Keratinocyte (primary cell): Measurements from ENCODE around the gene CCNDBP1. TPM values are rescaled to one million over a fixed set of nuclear protein-coding genes. Genes with fewer than 3 reads are reported as not detected.

Experiments
- DNase-seq: peaks from one replicate; pipeline ENCODE4 v3.0.0-alpha.2; 2011; ENCODE audit warnings: low read depth, missing footprints, low spot score
- FAIRE-seq: peaks from 2 replicates; lab custom pipeline; 2011; peaks lifted over from hg19 to GRCh38; lab: Jason Lieb, UNC
- H2AFZ ChIP-seq: 2 replicates; pipeline ENCODE4 v1.6.0; 2012; ENCODE audit warnings: low read length, control low read depth, inconsistent platforms; ENCODE audit not compliant: control insufficient read depth
- H3K27ac ChIP-seq: 2 replicates; pipeline ENCODE4 v1.5.1; 2011; ENCODE audit warnings: low read length; ENCODE audit not compliant: control insufficient read depth, insufficient read depth
- H3K27me3 ChIP-seq: 3 replicates; pipeline ENCODE4 v1.6.0; 2011; ENCODE audit warnings: low read length; ENCODE audit not compliant: control insufficient read depth, insufficient read depth; ENCODE audit errors: extremely low read depth
- H3K36me3 ChIP-seq, 2 experiments: 2 replicates in 1 of 2; 3 replicates in 1 of 2; pipeline ENCODE4 v1.5.1; 2011; ENCODE audit warnings: low read length in 2 of 2, mild to moderate bottlenecking in 1 of 2; ENCODE audit not compliant: control insufficient read depth in 2 of 2, insufficient read depth in 2 of 2; ENCODE audit errors: extremely low read depth in 1 of 2
- H3K4me1 ChIP-seq: 3 replicates; pipeline ENCODE4 v1.5.1; 2011; ENCODE audit warnings: low read length; ENCODE audit not compliant: control insufficient read depth, insufficient read depth; ENCODE audit errors: extremely low read depth
- H3K4me2 ChIP-seq: 3 replicates; pipeline ENCODE4 v1.6.0; 2011; ENCODE audit warnings: low read depth, low read length; ENCODE audit not compliant: control insufficient read depth, insufficient read depth; ENCODE audit errors: extremely low read depth
- H3K4me3 ChIP-seq, 3 experiments: fragments of 200-600 bp in 1 of 3; sonication (generic) in 1 of 3; 2 replicates in 2 of 3; 3 replicates in 1 of 3; pipeline ENCODE4 v1.5.1; 2011 to 2016; ENCODE audit warnings: low read length in 3 of 3, mild to moderate bottlenecking in 3 of 3, control low read depth in 2 of 3, inconsistent platforms in 1 of 3, low read depth in 1 of 3, mixed read lengths in 1 of 3, mixed run types in 1 of 3, moderate library complexity in 1 of 3; ENCODE audit not compliant: control insufficient read depth in 2 of 3, insufficient read depth in 2 of 3; ENCODE audit errors: extremely low read depth in 1 of 3
- H3K79me2 ChIP-seq: 2 replicates; pipeline ENCODE4 v1.6.0; 2012; ENCODE audit warnings: low read length; ENCODE audit not compliant: control insufficient read depth, insufficient read depth
- H3K9ac ChIP-seq: 3 replicates; pipeline ENCODE4 v1.6.0; 2011; ENCODE audit warnings: low read length; ENCODE audit not compliant: control insufficient read depth, insufficient read depth; ENCODE audit errors: extremely low read depth
- H3K9me1 ChIP-seq: 3 replicates; pipeline ENCODE4 v1.6.0; 2011; ENCODE audit warnings: low read length; ENCODE audit not compliant: control insufficient read depth, insufficient read depth; ENCODE audit errors: extremely low read depth
- H3K9me3 ChIP-seq: 2 replicates; pipeline ENCODE4 v1.5.1; 2012; ENCODE audit warnings: low read depth, low read length; ENCODE audit not compliant: control insufficient read depth
- H4K20me1 ChIP-seq: 3 replicates; pipeline ENCODE4 v1.6.0; 2011; ENCODE audit warnings: low read length; ENCODE audit not compliant: control insufficient read depth, insufficient read depth; ENCODE audit errors: extremely low read depth
- EZH2 ChIP-seq: IDR thresholded peaks from one replicate; pipeline ENCODE4 v1.6.1; 2012; ENCODE audit warnings: inconsistent platforms, mild to moderate bottlenecking, low read length, moderate library complexity
- dilution Hi-C: fragments of 300-500 bp; cut with MboI; formaldehyde crosslinking; loops from one replicate; pipeline ENCODE4 v1.7.0; 2020; ENCODE audit warnings: low sequenced_read_pairs; ENCODE audit not compliant: extremely low pct_ligation_motif_present
- polyA plus RNA-seq, 5 experiments: library from polyadenylated mRNA; depleted of rRNA in 3 of 5; stranded (reverse) in 3 of 5; stranded (forward) in 1 of 5; unstranded in 1 of 5; fragments of >200 nt; gene quantifications; 1 replicate in 1 of 5; 2 replicates in 3 of 5; 3 replicates in 1 of 5; pipeline versions ENCODE4 v1.2.1 to v1.2.3, GENCODE V29; 2011 to 2012; ENCODE audit warnings: missing spikeins in 2 of 5, low read depth in 1 of 5, low replicate concordance in 1 of 5
- TF ChIP-seq, protein P1 (sequence below), 3 experiments: IDR thresholded peaks in 1 of 3; conservative IDR thresholded peaks in 1 of 3; optimal IDR thresholded peaks in 1 of 3; 2 replicates in 2 of 3; 3 replicates in 1 of 3; pipeline versions ENCODE3 to v1.5.1; 2011; ENCODE audit warnings: low read length in 3 of 3, mild to moderate bottlenecking in 3 of 3, moderate library complexity in 2 of 3, control low read depth in 1 of 3, inconsistent platforms in 1 of 3; ENCODE audit not compliant: insufficient read depth in 2 of 3; ENCODE audit errors: extremely low read depth in 1 of 3

The CCNDBP1 gene
- polyA plus RNA-seq, 1 donor (not counting 4 experiments of a cell fraction or from before 2014, with no cell fraction given), result 53.5 TPM

DNA sequence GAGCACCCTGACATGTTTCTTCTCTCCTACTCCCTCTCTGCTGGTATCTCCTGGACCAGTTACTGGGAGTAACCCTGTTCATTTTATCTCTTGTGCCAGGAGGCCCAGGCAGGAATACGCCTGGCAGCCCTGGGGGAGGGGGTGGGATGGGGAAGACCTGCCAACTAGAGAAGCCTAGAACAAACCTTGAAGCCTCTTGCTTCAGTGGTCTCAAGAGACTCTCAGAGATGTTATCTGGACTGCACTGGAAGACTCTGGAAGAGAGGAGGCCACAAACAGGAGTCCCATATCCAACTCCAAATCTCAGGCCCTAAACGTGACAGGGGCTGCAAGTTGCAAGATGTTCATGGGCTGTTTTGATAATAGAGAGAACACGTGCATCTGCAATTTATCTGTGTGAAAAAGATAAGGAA lies 35.8 kb downstream of the CCNDBP1 start, which contains the start of gene EPB42:
TSS of gene EPB42 (minus strand) at position 28 of the 413 bp plus-strand sequence. CDS start 193 bp downstream, outside the sequence.
- Histone ChIP-seq H3K9me1 (no peaks in the 10 kb centered on the region), H3K9ac (no peak within 1 kb of the TSS), H3K4me1 (peaks cover 8% of the 10 kb centered on the region), H3K4me3 (no peak within 1 kb of the TSS), H3K27ac (peak within 1 kb of the TSS; percentile 71), H4K20me1 (no peaks in the 10 kb centered on the region), H3K36me3 (no peaks in the 10 kb centered on the region), H3K9me3 (no peaks in the 10 kb centered on the region), H3K4me2 (no peak within 1 kb of the TSS), H3K27me3 (no peaks in the 10 kb centered on the region), H2AFZ (no peak within 1 kb of the TSS), H3K79me2 (no peaks in the 10 kb centered on the region)
- no peak for DNase-seq
- TF ChIP-seq, protein P1, sequence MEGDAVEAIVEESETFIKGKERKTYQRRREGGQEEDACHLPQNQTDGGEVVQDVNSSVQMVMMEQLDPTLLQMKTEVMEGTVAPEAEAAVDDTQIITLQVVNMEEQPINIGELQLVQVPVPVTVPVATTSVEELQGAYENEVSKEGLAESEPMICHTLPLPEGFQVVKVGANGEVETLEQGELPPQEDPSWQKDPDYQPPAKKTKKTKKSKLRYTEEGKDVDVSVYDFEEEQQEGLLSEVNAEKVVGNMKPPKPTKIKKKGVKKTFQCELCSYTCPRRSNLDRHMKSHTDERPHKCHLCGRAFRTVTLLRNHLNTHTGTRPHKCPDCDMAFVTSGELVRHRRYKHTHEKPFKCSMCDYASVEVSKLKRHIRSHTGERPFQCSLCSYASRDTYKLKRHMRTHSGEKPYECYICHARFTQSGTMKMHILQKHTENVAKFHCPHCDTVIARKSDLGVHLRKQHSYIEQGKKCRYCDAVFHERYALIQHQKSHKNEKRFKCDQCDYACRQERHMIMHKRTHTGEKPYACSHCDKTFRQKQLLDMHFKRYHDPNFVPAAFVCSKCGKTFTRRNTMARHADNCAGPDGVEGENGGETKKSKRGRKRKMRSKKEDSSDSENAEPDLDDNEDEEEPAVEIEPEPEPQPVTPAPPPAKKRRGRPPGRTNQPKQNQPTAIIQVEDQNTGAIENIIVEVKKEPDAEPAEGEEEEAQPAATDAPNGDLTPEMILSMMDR (optimal IDR thresholded peaks at IDR 0.05 in 1 of 3, IDR thresholded peaks at IDR 0.05 in 1 of 3, conservative IDR thresholded peaks at IDR 0.05 in 1 of 3; ENCODE audit: extremely low read depth in 1 of 3, insufficient read depth in 2 of 3, low read length in 3 of 3), result no peak
- no peak for TF ChIP-seq EZH2
- FAIRE-seq, result no peak
- dilution Hi-C loops, result no loop called here

DNA sequence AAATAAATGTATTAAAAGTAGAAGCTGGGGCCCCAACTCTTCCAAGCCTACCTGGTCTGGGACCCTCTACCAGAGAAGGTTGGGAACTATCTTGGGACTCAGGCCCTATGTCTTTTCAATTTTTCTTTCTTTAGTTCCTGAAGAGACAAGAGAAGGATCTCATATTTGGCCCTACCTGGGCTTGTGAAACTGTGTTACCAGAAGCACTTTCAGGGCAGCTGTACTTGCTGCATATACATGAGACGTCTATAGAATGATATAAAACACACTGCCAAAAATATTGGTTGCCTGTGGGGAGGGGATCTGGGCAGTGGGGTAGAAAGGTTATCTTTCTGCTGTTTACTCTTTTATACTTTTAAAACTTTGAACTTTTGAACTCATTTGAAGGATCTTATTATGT lies 36.2 kb downstream of the CCNDBP1 start:
- no peaks in the 10 kb centered on the region for H4K20me1 ChIP-seq
- no peak overlapping the region for H2AFZ ChIP-seq
- TF ChIP-seq EZH2, result no peak
- TF ChIP-seq, protein P1 (optimal IDR thresholded peaks at IDR 0.05 in 1 of 3, IDR thresholded peaks at IDR 0.05 in 1 of 3, conservative IDR thresholded peaks at IDR 0.05 in 1 of 3; ENCODE audit: extremely low read depth in 1 of 3, insufficient read depth in 2 of 3, low read length in 3 of 3), result no peak
- no peak overlapping the region for H3K9ac ChIP-seq
- FAIRE-seq (no peak), DNase-seq (no peak)
- no peak overlapping the region for H3K4me3 ChIP-seq
- no peaks in the 10 kb centered on the region for H3K36me3 ChIP-seq
- dilution Hi-C loops, result no loop called here
- H3K9me1 ChIP-seq, result no peaks in the 10 kb centered on the region
- no peaks in the 10 kb centered on the region for H3K27me3 ChIP-seq
- no peak overlapping the region for H3K4me2 ChIP-seq
- H3K27ac ChIP-seq, result no peak overlapping the region
- H3K79me2 ChIP-seq, result no peaks in the 10 kb centered on the region
- H3K4me1 ChIP-seq, result peaks cover 8% of the 10 kb centered on the region
- no peaks in the 10 kb centered on the region for H3K9me3 ChIP-seq
